B cell (primary cell): ENCODE data around the gene IKZF1. TPM values are rescaled to one million over a fixed set of nuclear protein-coding genes. Genes with fewer than 3 reads are reported as not detected.

ENCODE experiments used
- ATAC-seq: fragments of 200-7000 bp; cut with Tn5 transposase; one replicate; pipeline ENCODE4 v1.10.0; 2021; ENCODE audit warnings: low read depth, mild to moderate bottlenecking, moderate number of reproducible peaks, moderate library complexity
- CTCF ChIA-PET: fragments of 350-600 bp; sonication (Branson Sonifier 250); formaldehyde crosslinking; loops from one replicate; lab custom pipeline; 2021; ENCODE audit warnings: antibody characterized with exemption, inconsistent platforms; lab: Charles Lee
- POLR2A ChIA-PET: fragments of 350-600 bp; sonication (Branson Sonifier 250); formaldehyde crosslinking; loops from one replicate; lab custom pipeline; 2021; ENCODE audit warnings: antibody characterized with exemption; lab: Charles Lee
- DNase-seq: peaks from one replicate; pipeline ENCODE4 v3.0.0; 2013
- H2AFZ ChIP-seq: 2 replicates; pipeline ENCODE4 v1.6.1; 2012; ENCODE audit warnings: mild to moderate bottlenecking, low read depth, low read length; ENCODE audit not compliant: insufficient read depth, poor library complexity, severe bottlenecking
- H3K27ac ChIP-seq, 2 donors: 1 replicate in 1 of 2; 2 replicates in 1 of 2; pipeline ENCODE4 v1.5.1; 2012 to 2013; ENCODE audit warnings: low read length in 2 of 2, mild to moderate bottlenecking in 2 of 2, moderate library complexity in 1 of 2
- H3K27me3 ChIP-seq, 4 experiments: fragments of 200-600 bp in 1 of 4; sonication (generic) in 1 of 4; replicated peaks in 1 of 4; 1 replicate in 2 of 4; 2 replicates in 2 of 4; pipeline versions ENCODE4 v1.6.1 to v1.7.0; 2013 to 2016; ENCODE audit warnings: low read length in 3 of 4, mild to moderate bottlenecking in 2 of 4, mixed read lengths in 1 of 4, moderate library complexity in 1 of 4; ENCODE audit not compliant: insufficient read depth in 4 of 4, control insufficient read depth in 3 of 4; ENCODE audit errors: control extremely low read depth in 1 of 4
- H3K36me3 ChIP-seq, 2 experiments: replicated peaks in 1 of 2; 1 replicate in 1 of 2; 2 replicates in 1 of 2; pipeline versions ENCODE4 v1.6.1 to v1.7.1; 2013; ENCODE audit warnings: low read length in 1 of 2; ENCODE audit not compliant: insufficient read depth in 2 of 2, control insufficient read depth in 1 of 2; ENCODE audit errors: control extremely low read depth in 1 of 2, extremely low read depth in 1 of 2
- H3K4me1 ChIP-seq, 2 donors: fragments of 200-600 bp in 1 of 2; sonication (generic) in 1 of 2; 1 replicate in 1 of 2; 2 replicates in 1 of 2; pipeline versions ENCODE4 v1.5.1 to v1.6.1; 2013 to 2017; ENCODE audit warnings: low read length in 2 of 2; ENCODE audit not compliant: control insufficient read depth in 2 of 2, insufficient read depth in 2 of 2
- H3K4me2 ChIP-seq: replicated peaks from 2 replicates; pipeline ENCODE3; 2012; ENCODE audit warnings: mild to moderate bottlenecking, low read depth, low read length; ENCODE audit not compliant: poor library complexity, severe bottlenecking
- H3K4me3 ChIP-seq, 5 experiments: fragments of 200-600 bp in 1 of 5; sonication (generic) in 1 of 5; 1 replicate in 3 of 5; 2 replicates in 2 of 5; pipeline versions ENCODE4 v1.5.1 to v1.7.0; 2011 to 2016; ENCODE audit warnings: low read length in 4 of 5, mild to moderate bottlenecking in 4 of 5, low read depth in 2 of 5, control low read depth in 1 of 5, moderate library complexity in 1 of 5; ENCODE audit not compliant: insufficient read depth in 1 of 5; ENCODE audit errors: control extremely low read depth in 1 of 5, extremely low read depth in 1 of 5
- H3K79me2 ChIP-seq: fragments of 200-600 bp; sonication (generic); one replicate; pipeline ENCODE4 v1.6.0; 2016; ENCODE audit warnings: low read length; ENCODE audit not compliant: control insufficient read depth, insufficient read depth
- H3K9ac ChIP-seq: fragments of 200-600 bp; sonication (generic); 2 replicates; pipeline ENCODE4 v1.6.1; 2017; ENCODE audit warnings: mild to moderate bottlenecking, low read length, moderate library complexity
- H3K9me3 ChIP-seq, 3 donors: one replicate each; pipeline versions ENCODE4 v1.6.1 to v1.7.1; 2013; ENCODE audit warnings: low read length in 2 of 3; ENCODE audit not compliant: control insufficient read depth in 2 of 3, insufficient read depth in 1 of 3; ENCODE audit errors: control extremely low read depth in 1 of 3
- H4K20me1 ChIP-seq: 2 replicates; pipeline ENCODE4 v1.6.0; 2012; ENCODE audit warnings: mild to moderate bottlenecking, low read length; ENCODE audit not compliant: insufficient read depth, control insufficient read depth, poor library complexity, severe bottlenecking
- H3K27ac Mint-ChIP-seq: one replicate; pipeline ENCODE4 v1.8.0; 2021; ENCODE audit warnings: mixed read lengths
- H3K27me3 Mint-ChIP-seq: one replicate; pipeline ENCODE4 v1.8.0; 2021; ENCODE audit warnings: mixed read lengths
- H3K4me1 Mint-ChIP-seq: one replicate; pipeline ENCODE4 v1.8.0; 2021; ENCODE audit warnings: mixed read lengths
- H3K4me3 Mint-ChIP-seq: one replicate; pipeline ENCODE4 v1.8.0; 2021; ENCODE audit warnings: mixed read lengths
- H3K9me3 Mint-ChIP-seq: one replicate; pipeline ENCODE4 v1.8.0; 2022; ENCODE audit warnings: mixed read lengths; ENCODE audit not compliant: insufficient read depth
- CTCF ChIP-seq: fragments of 200-600 bp; IDR thresholded peaks from one replicate; pipeline ENCODE4 v1.8.0; 2022; ENCODE audit warnings: antibody characterized with exemption, mild to moderate bottlenecking
- EZH2 ChIP-seq: IDR thresholded peaks from 2 replicates; pipeline ENCODE4 v1.6.1; 2012; ENCODE audit warnings: borderline replicate concordance, low read depth, mild to moderate bottlenecking, moderate library complexity, low read length; ENCODE audit not compliant: insufficient read depth, poor library complexity, severe bottlenecking
- WGBS: methylation state at CpG from one replicate; pipeline ENCODE4 v1.1.5; 2013; ENCODE audit warnings: missing lambda C conversion rate; ENCODE audit not compliant: insufficient coverage; 5-methylcytosine and 5-hydroxymethylcytosine counted together
- intact Hi-C: fragments of 100-400 bp; cut with micrococcal nuclease; formaldehyde crosslinking; loops from one replicate; pipeline ENCODE4 v1.10.0; 2022
- polyA plus RNA-seq: library from polyadenylated mRNA; depleted of rRNA; stranded (reverse); fragments of >200 nt; gene quantifications from 2 replicates; pipeline ENCODE4 v1.2.3, GENCODE V29; 2012
- total RNA-seq, 2 donors: library from RNA; stranded (reverse); fragments of 120-200 nt in 1 of 2; gene quantifications; 1 replicate in 1 of 2; 2 replicates in 1 of 2; pipeline versions ENCODE4 v1.2.3 to v1.2.4, GENCODE V29; 2013 to 2022

The IKZF1 gene
- total and polyA plus RNA-seq, 2 donors (not counting 1 experiment from before 2014, with no cell fraction given), result 199 to 254 TPM

GRCh38 chr7:50346545-50347497, 42.3 kb downstream of the IKZF1 start:
- H3K9me3 ChIP-seq, result no peaks in the 10 kb centered on the region
- Mint-ChIP-seq H3K27me3 (no peaks in the 10 kb centered on the region), H3K9me3 (no peaks in the 10 kb centered on the region), H3K4me1 (peaks cover 87% of the 10 kb centered on the region), H3K4me3 (no peak overlapping the region), H3K27ac (peak overlapping the region; percentile 78)
- H3K9ac ChIP-seq, result no peak overlapping the region
- DNase-seq (no peak), ATAC-seq (no peak)
- H3K4me3 ChIP-seq, result no peak overlapping the region
- H4K20me1 ChIP-seq, result no peaks in the 10 kb centered on the region
- no peak for TF ChIP-seq EZH2
- no peak for TF ChIP-seq CTCF
- H3K36me3 ChIP-seq, result peaks cover 9 to 78% of the 10 kb centered on the region in 2 experiments
- peak overlapping the region in 1 of 2 donors; percentile 26 for H3K27ac ChIP-seq
- no peaks in the 10 kb centered on the region for H3K27me3 ChIP-seq
- intact Hi-C loops, result no loop called here
- ChIA-PET POLR2A (interaction anchor here (0.7 to 1.5 kb wide), 2 partner anchors 8 to 10 kb away, joined by 3 read pairs; no protein-coding TSS in a partner anchor), CTCF (interaction anchor here (0.7 to 2.1 kb wide), 10 partner anchors 9 to 141 kb away, joined by 3 to 8 read pairs (median 4); no protein-coding TSS in a partner anchor)
- no peak overlapping the region for H2AFZ ChIP-seq
- peaks cover 100% of the 10 kb centered on the region for H3K79me2 ChIP-seq
- H3K4me2 ChIP-seq, result no peak overlapping the region
- H3K4me1 ChIP-seq, result peaks cover 62 to 78% of the 10 kb centered on the region in 2 donors
- WGBS, result 96% methylated on average over 7 of the region's 8 CpGs

- Histone ChIP-seq H4K20me1 (no peaks in the 10 kb centered on the region), H3K27ac (peak overlapping the region in 1 of 2 donors; percentile 90), H3K36me3 (peaks cover 9 to 77% of the 10 kb centered on the region in 2 experiments), H3K4me2 (no peak overlapping the region), H3K79me2 (peaks cover 100% of the 10 kb centered on the region), H3K9me3 (no peaks in the 10 kb centered on the region), H3K4me1 (peaks cover 60 to 80% of the 10 kb centered on the region in 2 donors), H3K27me3 (no peaks in the 10 kb centered on the region), H3K4me3 (no peak overlapping the region), H2AFZ (no peak overlapping the region), H3K9ac (no peak overlapping the region)
- peaks cover 85% of the 10 kb centered on the region for H3K4me1 Mint-ChIP-seq
- CTCF ChIA-PET, result interaction anchor here (0.7 to 2.1 kb wide), 7 partner anchors 9 to 142 kb away, joined by 3 to 8 read pairs (median 5); no protein-coding TSS in a partner anchor
- intact Hi-C loops, result no loop called here
- peak overlapping the region; percentile 67 for H3K27ac Mint-ChIP-seq
- POLR2A ChIA-PET, result interaction anchor here (0.7 kb wide), 1 partner anchor 9 kb away, joined by 3 read pairs; no protein-coding TSS in a partner anchor
- ATAC-seq, result no peak
- no peaks in the 10 kb centered on the region for H3K27me3 Mint-ChIP-seq
- H3K4me3 Mint-ChIP-seq, result no peak overlapping the region
- no peak for TF ChIP-seq EZH2
- TF ChIP-seq CTCF, result no peak
- WGBS, result 97% methylated on average over 5 of the region's 10 CpGs
- DNase-seq, result no peak
- no peaks in the 10 kb centered on the region for H3K9me3 Mint-ChIP-seq
Observed at GRCh38 chr7:50347693-50348092, 43.2 kb downstream of the IKZF1 start.
